Activated CD4-positive, alpha-beta T cell treated with anti-CD3 and anti-CD28 coated beads for 4 hours (primary cell): ENCODE data around the gene DDX11.
"Not testable (repeated sequence)": the region's sequence is repeated elsewhere in the genome, so short reads cannot be mapped to it uniquely, and the experiment has no call there.

Experiments used
- DNase-seq, 2 donors: peaks; one replicate each; pipeline ENCODE4 v3.0.0-alpha.2; 2020

Gene DDX11

GRCh38 chr12:31070971-31071740, 2.5 kb upstream of the DDX11 start:
- DNase-seq = not testable (repeated sequence)

GRCh38 chr12:31072962-31073361, 698 bp upstream of the DDX11 start:
- DNase-seq = not testable (repeated sequence)

GRCh38 chr12:31074333-31074874, 744 bp downstream of the DDX11 start:
- peak; percentile 6 to 11 for DNase-seq

- DNase-seq = not testable (repeated sequence)
These were observed 2.5 kb downstream of the DDX11 start for GRCh38 chr12:31076150-31076549.

- DNase-seq = not testable (repeated sequence)
These were observed 3.4 kb downstream of the DDX11 start for GRCh38 chr12:31077095-31077494.

- not testable (repeated sequence) for DNase-seq
These were observed 4.3 kb downstream of the DDX11 start for GRCh38 chr12:31077998-31078397.

GRCh38 chr12:31079421-31079820, 5.8 kb downstream of the DDX11 start:
- not testable (repeated sequence) for DNase-seq

- DNase-seq = not testable (repeated sequence)
These were observed 6.6 kb downstream of the DDX11 start for GRCh38 chr12:31080221-31080620.

- DNase-seq = not testable (repeated sequence)
These were observed 7.6 kb downstream of the DDX11 start for GRCh38 chr12:31081274-31081673.

- DNase-seq = not testable (repeated sequence)
These were observed 10.6 kb downstream of the DDX11 start for GRCh38 chr12:31084241-31084640.

- DNase-seq = not testable (repeated sequence)
These were observed 12.4 kb downstream of the DDX11 start for GRCh38 chr12:31086032-31086431.

GRCh38 chr12:31087486-31087885, 13.8 kb downstream of the DDX11 start:
- not testable (repeated sequence) for DNase-seq

GRCh38 chr12:31087956-31088355, 14.3 kb downstream of the DDX11 start:
- not testable (repeated sequence) for DNase-seq

GRCh38 chr12:31089072-31089471, 15.4 kb downstream of the DDX11 start:
- DNase-seq = no peak

- DNase-seq = not testable (repeated sequence)
These were observed 18.0 kb downstream of the DDX11 start for GRCh38 chr12:31091629-31092028.

- not testable (repeated sequence) for DNase-seq
These were observed 19.1 kb downstream of the DDX11 start for GRCh38 chr12:31092718-31093117.

GRCh38 chr12:31095080-31095860, 21.6 kb downstream of the DDX11 start:
- not testable (repeated sequence) for DNase-seq

- not testable (repeated sequence) for DNase-seq
These were observed 22.8 kb downstream of the DDX11 start for GRCh38 chr12:31096251-31097065.

GRCh38 chr12:31097819-31098218, 24.2 kb downstream of the DDX11 start:
- not testable (repeated sequence) for DNase-seq

GRCh38 chr12:31098363-31098762, 24.7 kb downstream of the DDX11 start:
- not testable (repeated sequence) for DNase-seq

- DNase-seq = not testable (repeated sequence)
These were observed 25.1 kb downstream of the DDX11 start for GRCh38 chr12:31098771-31099170.

GRCh38 chr12:31099434-31099833, 25.8 kb downstream of the DDX11 start:
- not testable (repeated sequence) for DNase-seq
